ENCODE results near the gene POLR1A.

Gene POLR1A

DNA sequence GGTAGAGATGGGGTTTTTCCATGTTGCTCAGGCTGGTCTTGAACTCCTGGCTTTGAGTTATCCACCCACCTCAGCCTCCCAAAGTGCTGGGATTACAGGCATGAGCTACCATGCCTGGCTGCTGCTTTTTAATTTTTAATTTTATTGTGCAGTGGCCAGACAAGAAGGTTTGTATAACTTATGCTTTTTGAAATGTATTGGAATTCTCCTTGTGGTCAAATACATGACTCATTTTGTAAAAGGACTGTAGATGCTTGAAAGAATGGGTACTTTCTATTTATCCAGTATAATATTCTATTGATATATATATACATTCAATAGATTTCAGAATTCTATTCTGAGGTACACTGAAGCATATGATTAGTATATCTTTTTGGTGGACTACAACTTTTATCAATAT, 134.3 kb downstream of the POLR1A start:
- ATAC-seq, result no peak
- TF ChIP-seq ZNF8 (CRISPR knock-in tag; IDR thresholded peaks at IDR 0.05), result no peak
- TF ChIP-seq, protein P1, sequence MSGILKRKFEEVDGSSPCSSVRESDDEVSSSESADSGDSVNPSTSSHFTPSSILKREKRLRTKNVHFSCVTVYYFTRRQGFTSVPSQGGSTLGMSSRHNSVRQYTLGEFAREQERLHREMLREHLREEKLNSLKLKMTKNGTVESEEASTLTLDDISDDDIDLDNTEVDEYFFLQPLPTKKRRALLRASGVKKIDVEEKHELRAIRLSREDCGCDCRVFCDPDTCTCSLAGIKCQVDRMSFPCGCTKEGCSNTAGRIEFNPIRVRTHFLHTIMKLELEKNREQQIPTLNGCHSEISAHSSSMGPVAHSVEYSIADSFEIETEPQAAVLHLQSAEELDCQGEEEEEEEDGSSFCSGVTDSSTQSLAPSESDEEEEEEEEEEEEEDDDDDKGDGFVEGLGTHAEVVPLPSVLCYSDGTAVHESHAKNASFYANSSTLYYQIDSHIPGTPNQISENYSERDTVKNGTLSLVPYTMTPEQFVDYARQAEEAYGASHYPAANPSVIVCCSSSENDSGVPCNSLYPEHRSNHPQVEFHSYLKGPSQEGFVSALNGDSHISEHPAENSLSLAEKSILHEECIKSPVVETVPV (CRISPR knock-in tag; IDR thresholded peaks at IDR 0.05), result no peak
- TF ChIP-seq CSDC2 (CRISPR knock-in tag; IDR thresholded peaks at IDR 0.05), result no peak
- TF ChIP-seq GLIS3 (CRISPR knock-in tag; IDR thresholded peaks at IDR 0.05), result no peak
- TF ChIP-seq, protein P2, sequence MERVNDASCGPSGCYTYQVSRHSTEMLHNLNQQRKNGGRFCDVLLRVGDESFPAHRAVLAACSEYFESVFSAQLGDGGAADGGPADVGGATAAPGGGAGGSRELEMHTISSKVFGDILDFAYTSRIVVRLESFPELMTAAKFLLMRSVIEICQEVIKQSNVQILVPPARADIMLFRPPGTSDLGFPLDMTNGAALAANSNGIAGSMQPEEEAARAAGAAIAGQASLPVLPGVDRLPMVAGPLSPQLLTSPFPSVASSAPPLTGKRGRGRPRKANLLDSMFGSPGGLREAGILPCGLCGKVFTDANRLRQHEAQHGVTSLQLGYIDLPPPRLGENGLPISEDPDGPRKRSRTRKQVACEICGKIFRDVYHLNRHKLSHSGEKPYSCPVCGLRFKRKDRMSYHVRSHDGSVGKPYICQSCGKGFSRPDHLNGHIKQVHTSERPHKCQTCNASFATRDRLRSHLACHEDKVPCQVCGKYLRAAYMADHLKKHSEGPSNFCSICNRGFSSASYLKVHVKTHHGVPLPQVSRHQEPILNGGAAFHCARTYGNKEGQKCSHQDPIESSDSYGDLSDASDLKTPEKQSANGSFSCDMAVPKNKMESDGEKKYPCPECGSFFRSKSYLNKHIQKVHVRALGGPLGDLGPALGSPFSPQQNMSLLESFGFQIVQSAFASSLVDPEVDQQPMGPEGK (CRISPR knock-in tag; IDR thresholded peaks at IDR 0.05; ENCODE audit: borderline replicate concordance), result no peak
- no peak for TF ChIP-seq BACH2 (CRISPR knock-in tag; IDR thresholded peaks at IDR 0.05; ENCODE audit: borderline replicate concordance)
- no peak for TF ChIP-seq ARNTL (CRISPR knock-in tag; IDR thresholded peaks at IDR 0.05; ENCODE audit: borderline replicate concordance, low read depth)
- TF ChIP-seq ISL1 (CRISPR knock-in tag; IDR thresholded peaks at IDR 0.05), result no peak
- TF ChIP-seq ZFP3 (CRISPR knock-in tag; IDR thresholded peaks at IDR 0.05), result no peak
- TF ChIP-seq, protein P3, sequence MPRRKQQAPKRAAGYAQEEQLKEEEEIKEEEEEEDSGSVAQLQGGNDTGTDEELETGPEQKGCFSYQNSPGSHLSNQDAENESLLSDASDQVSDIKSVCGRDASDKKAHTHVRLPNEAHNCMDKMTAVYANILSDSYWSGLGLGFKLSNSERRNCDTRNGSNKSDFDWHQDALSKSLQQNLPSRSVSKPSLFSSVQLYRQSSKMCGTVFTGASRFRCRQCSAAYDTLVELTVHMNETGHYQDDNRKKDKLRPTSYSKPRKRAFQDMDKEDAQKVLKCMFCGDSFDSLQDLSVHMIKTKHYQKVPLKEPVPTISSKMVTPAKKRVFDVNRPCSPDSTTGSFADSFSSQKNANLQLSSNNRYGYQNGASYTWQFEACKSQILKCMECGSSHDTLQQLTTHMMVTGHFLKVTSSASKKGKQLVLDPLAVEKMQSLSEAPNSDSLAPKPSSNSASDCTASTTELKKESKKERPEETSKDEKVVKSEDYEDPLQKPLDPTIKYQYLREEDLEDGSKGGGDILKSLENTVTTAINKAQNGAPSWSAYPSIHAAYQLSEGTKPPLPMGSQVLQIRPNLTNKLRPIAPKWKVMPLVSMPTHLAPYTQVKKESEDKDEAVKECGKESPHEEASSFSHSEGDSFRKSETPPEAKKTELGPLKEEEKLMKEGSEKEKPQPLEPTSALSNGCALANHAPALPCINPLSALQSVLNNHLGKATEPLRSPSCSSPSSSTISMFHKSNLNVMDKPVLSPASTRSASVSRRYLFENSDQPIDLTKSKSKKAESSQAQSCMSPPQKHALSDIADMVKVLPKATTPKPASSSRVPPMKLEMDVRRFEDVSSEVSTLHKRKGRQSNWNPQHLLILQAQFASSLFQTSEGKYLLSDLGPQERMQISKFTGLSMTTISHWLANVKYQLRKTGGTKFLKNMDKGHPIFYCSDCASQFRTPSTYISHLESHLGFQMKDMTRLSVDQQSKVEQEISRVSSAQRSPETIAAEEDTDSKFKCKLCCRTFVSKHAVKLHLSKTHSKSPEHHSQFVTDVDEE (CRISPR knock-in tag; IDR thresholded peaks at IDR 0.05), result no peak
- no peak for TF ChIP-seq RARB (CRISPR knock-in tag; IDR thresholded peaks at IDR 0.05)
- TF ChIP-seq ZC3H10 (CRISPR knock-in tag; IDR thresholded peaks at IDR 0.05), result no peak
- TF ChIP-seq PPARA (CRISPR knock-in tag; IDR thresholded peaks at IDR 0.05; ENCODE audit: borderline replicate concordance), result no peak
- TF ChIP-seq, protein P4, sequence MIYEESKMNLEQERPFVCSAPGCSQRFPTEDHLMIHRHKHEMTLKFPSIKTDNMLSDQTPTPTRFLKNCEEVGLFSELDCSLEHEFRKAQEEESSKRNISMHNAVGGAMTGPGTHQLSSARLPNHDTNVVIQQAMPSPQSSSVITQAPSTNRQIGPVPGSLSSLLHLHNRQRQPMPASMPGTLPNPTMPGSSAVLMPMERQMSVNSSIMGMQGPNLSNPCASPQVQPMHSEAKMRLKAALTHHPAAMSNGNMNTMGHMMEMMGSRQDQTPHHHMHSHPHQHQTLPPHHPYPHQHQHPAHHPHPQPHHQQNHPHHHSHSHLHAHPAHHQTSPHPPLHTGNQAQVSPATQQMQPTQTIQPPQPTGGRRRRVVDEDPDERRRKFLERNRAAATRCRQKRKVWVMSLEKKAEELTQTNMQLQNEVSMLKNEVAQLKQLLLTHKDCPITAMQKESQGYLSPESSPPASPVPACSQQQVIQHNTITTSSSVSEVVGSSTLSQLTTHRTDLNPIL (CRISPR knock-in tag; IDR thresholded peaks at IDR 0.05; ENCODE audit: low read depth), result no peak
- TF ChIP-seq, protein P5, sequence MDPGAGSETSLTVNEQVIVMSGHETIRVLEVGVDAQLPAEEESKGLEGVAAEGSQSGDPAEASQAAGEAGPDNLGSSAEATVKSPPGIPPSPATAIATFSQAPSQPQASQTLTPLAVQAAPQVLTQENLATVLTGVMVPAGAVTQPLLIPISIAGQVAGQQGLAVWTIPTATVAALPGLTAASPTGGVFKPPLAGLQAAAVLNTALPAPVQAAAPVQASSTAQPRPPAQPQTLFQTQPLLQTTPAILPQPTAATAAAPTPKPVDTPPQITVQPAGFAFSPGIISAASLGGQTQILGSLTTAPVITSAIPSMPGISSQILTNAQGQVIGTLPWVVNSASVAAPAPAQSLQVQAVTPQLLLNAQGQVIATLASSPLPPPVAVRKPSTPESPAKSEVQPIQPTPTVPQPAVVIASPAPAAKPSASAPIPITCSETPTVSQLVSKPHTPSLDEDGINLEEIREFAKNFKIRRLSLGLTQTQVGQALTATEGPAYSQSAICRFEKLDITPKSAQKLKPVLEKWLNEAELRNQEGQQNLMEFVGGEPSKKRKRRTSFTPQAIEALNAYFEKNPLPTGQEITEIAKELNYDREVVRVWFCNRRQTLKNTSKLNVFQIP (CRISPR knock-in tag; IDR thresholded peaks at IDR 0.05; ENCODE audit: borderline replicate concordance, low read depth), result no peak

Measured in SK-N-SH treated with all-trans-retinoic acid at 6 μM for 48 hours (cell line).